Neural crest cell (in vitro differentiated cells): Measurements from ENCODE around the gene CBL. TPM values are rescaled to one million over a fixed set of nuclear protein-coding genes. Genes with fewer than 3 reads are reported as not detected.
A peak's percentile ranks its signal among the peaks of the same experiment; 100 is the strongest.

Experiments
- DNase-seq: peaks from one replicate; pipeline ENCODE4 v3.0.0; 2021; ENCODE audit warnings: low read depth, mixed read lengths, low spot score
- H3K27ac Mint-ChIP-seq: one replicate; pipeline ENCODE4 v1.8.0; 2021; ENCODE audit warnings: mild to moderate bottlenecking, mixed read lengths; ENCODE audit not compliant: unreplicated experiment
- H3K27me3 Mint-ChIP-seq: 2 replicates; pipeline ENCODE4 v1.8.0; 2021; ENCODE audit warnings: low read depth, mild to moderate bottlenecking, mixed read lengths
- H3K36me3 Mint-ChIP-seq: 2 replicates; pipeline ENCODE4 v1.8.0; 2021; ENCODE audit warnings: low read depth, mild to moderate bottlenecking, mixed read lengths
- H3K4me1 Mint-ChIP-seq: 2 replicates; pipeline ENCODE4 v1.8.0; 2021; ENCODE audit warnings: mixed read lengths
- H3K4me3 Mint-ChIP-seq: one replicate; pipeline ENCODE4 v1.8.0; 2021; ENCODE audit warnings: mild to moderate bottlenecking, mixed read lengths
- H3K9me3 Mint-ChIP-seq: 2 replicates; pipeline ENCODE4 v1.8.0; 2021; ENCODE audit warnings: mixed read lengths
- CTCF ChIP-seq: fragments of 200-600 bp; sonication (generic); conservative IDR thresholded peaks from 2 replicates; pipeline ENCODE4 v1.5.0; 2021; ENCODE audit warnings: antibody characterized with exemption, mild to moderate bottlenecking
- total RNA-seq: library from RNA; stranded (reverse); gene quantifications from 2 replicates; pipeline ENCODE4 v1.2.1, GENCODE V29; 2021

Gene CBL
- total RNA-seq, 1 donor from 2014 or later: 43.5 TPM

DNA sequence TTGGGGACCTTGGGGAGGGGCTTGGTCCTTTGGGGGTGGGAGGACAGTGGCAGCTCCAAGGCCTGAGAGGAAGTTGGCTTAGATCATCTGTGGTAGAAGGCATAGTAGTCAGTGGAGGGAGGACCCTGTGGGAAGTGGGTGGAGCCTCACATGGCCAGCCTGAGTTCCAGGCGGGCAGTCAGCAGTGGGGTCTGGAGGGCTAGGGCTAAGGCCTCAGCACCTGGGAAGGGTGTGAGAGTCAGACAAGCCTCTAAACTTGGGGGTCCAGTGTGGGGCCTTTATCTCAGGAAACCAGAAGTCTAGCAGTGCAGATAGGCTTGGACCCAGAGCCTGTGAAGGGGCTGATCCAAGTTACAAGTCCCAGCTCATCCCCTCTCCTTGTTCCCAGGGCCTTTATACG lies 33.6 kb upstream of the CBL start:
- no peak for DNase-seq
- peak overlapping the region; percentile 19 for H3K4me3 Mint-ChIP-seq
- H3K9me3 Mint-ChIP-seq: no peaks in the 10 kb centered on the region
- H3K4me1 Mint-ChIP-seq: peaks cover 20% of the 10 kb centered on the region
- TF ChIP-seq CTCF: no peak
- peak overlapping the region; percentile 50 for H3K27ac Mint-ChIP-seq
- H3K27me3 Mint-ChIP-seq: no peaks in the 10 kb centered on the region
- no peaks in the 10 kb centered on the region for H3K36me3 Mint-ChIP-seq

GRCh38 chr11:119173453-119173852 lies 32.7 kb upstream of the CBL start:
- DNase-seq: no peak
- Mint-ChIP-seq H3K9me3 (no peaks in the 10 kb centered on the region), H3K27ac (no peak overlapping the region), H3K4me3 (no peak overlapping the region), H3K4me1 (peaks cover 30% of the 10 kb centered on the region), H3K36me3 (no peaks in the 10 kb centered on the region), H3K27me3 (no peaks in the 10 kb centered on the region)
- no peak for TF ChIP-seq CTCF

- H3K36me3 Mint-ChIP-seq: no peaks in the 10 kb centered on the region
- no peaks in the 10 kb centered on the region for H3K9me3 Mint-ChIP-seq
- H3K4me3 Mint-ChIP-seq: no peak overlapping the region
- no peak overlapping the region for H3K27ac Mint-ChIP-seq
- no peaks in the 10 kb centered on the region for H3K27me3 Mint-ChIP-seq
- peaks cover 24% of the 10 kb centered on the region for H3K4me1 Mint-ChIP-seq
- TF ChIP-seq CTCF: no peak
- DNase-seq: no peak
Measured at GRCh38 chr11:119175493-119176077, 30.6 kb upstream of the CBL start.

DNA sequence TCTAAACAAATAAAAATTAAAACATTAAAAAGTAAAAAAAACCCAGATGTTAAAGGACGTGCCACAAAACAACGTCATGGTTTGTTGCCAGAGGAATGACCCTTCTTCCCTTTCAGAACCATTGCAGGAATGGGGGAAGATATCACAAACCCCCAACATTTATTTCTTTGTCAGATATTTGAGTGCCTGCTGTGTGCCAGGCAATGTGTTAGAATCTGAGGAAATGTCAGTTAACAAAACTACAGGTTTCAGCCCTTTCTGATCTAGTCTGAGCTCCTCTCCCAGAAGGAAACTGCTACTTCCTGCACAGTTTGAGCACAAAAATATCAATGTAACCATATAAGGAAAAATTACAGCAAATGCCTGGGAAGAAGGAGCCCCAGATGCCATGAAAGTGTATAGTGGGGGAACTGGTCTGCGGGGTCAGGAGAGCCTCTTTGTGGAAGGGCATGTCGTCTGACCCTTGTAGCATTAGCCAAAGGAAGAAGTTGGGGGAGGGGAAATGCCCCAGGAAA lies 27.9 kb upstream of the CBL start:
- no peak for DNase-seq
- Mint-ChIP-seq H3K36me3 (no peaks in the 10 kb centered on the region), H3K27me3 (no peaks in the 10 kb centered on the region), H3K4me3 (no peak overlapping the region), H3K27ac (no peak overlapping the region), H3K4me1 (peaks cover 19% of the 10 kb centered on the region), H3K9me3 (no peaks in the 10 kb centered on the region)
- TF ChIP-seq CTCF: no peak

DNA sequence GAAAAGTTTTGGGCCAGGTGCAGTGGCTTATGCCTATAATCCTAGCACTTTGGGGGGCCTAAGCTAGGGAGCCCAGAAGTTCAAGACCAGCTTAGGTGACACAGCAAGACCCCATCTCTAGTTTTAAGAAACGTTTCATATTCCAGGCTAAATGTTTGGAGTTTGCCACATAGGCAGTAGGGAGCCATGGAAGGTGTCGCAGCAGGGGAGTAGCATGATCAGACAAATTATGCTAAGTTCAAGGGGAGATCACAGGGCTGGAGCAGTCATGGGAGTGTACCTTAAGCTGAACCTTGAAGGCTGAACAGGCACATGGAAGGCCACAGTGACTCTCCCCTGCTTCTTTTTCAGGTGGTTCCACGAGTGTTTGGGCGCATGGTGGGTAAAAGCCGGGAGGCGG lies 26.8 kb upstream of the CBL start:
- H3K27ac Mint-ChIP-seq: no peak overlapping the region
- H3K4me3 Mint-ChIP-seq: no peak overlapping the region
- H3K36me3 Mint-ChIP-seq: no peaks in the 10 kb centered on the region
- H3K27me3 Mint-ChIP-seq: no peaks in the 10 kb centered on the region
- no peaks in the 10 kb centered on the region for H3K9me3 Mint-ChIP-seq
- no peak for DNase-seq
- TF ChIP-seq CTCF: no peak
- H3K4me1 Mint-ChIP-seq: peaks cover 19% of the 10 kb centered on the region
